Measurements from ENCODE around the gene AS3MT.

GRCh38 chr10:102941401-102941800 lies 72.1 kb downstream of the AS3MT start:
- TF ChIP-seq CTCF (IDR thresholded peaks at IDR 0.05; ENCODE audit: borderline replicate concordance, extremely low read depth, low read length, poor library complexity, severe bottlenecking) (no peak), EZH2 (IDR thresholded peaks at IDR 0.05; ENCODE audit: borderline replicate concordance, low read depth, low read length, severe bottlenecking) (no peak)
